Esophagus muscularis mucosa (tissue), 3 donors: ENCODE data around the gene LHX2.

Experiments used
- CTCF ChIP-seq, 3 experiments: fragments of 200-600 bp in 2 of 3; fragments of 450-650 bp in 1 of 3; sonication (generic) in 2 of 3; IDR thresholded peaks; one replicate each; pipeline ENCODE4 v1.5.1; 2017 to 2019; ENCODE audit warnings: antibody characterized with exemption in 3 of 3, mild to moderate bottlenecking in 2 of 3, moderate library complexity in 1 of 3
- EP300 ChIP-seq: sonication (generic); formaldehyde crosslinking; IDR thresholded peaks from one replicate; pipeline ENCODE4 v1.6.1; 2017; ENCODE audit warnings: antibody characterized with exemption

GRCh38 chr9:124008694-124009530 is 2.7 kb upstream of the LHX2 start:
- TF ChIP-seq EP300 (no peak), CTCF (IDR thresholded peaks at IDR 0.05) (no peak)
